Prostate gland (tissue), 2 donors: ENCODE data around the gene LAX1.

Source experiments
- POLR2A ChIP-seq: fragments of 450-650 bp; IDR thresholded peaks from one replicate; pipeline ENCODE4 v1.6.1; 2016; ENCODE audit warnings: antibody characterized with exemption, mild to moderate bottlenecking
- POLR2AphosphoS5 ChIP-seq: sonication (generic); formaldehyde crosslinking; IDR thresholded peaks from one replicate; pipeline ENCODE4 v1.6.1; 2017; ENCODE audit warnings: antibody characterized with exemption
- TF ChIP-seq, protein P1 (sequence below), 4 experiments: fragments of 200-600 bp in 2 of 4; fragments of 450-650 bp in 2 of 4; sonication (generic) in 2 of 4; IDR thresholded peaks; 1 replicate in 3 of 4; 2 replicates in 1 of 4; pipeline ENCODE4 v1.5.1; 2016 to 2019; ENCODE audit warnings: antibody characterized with exemption in 4 of 4, mild to moderate bottlenecking in 2 of 4, moderate library complexity in 2 of 4

DNA sequence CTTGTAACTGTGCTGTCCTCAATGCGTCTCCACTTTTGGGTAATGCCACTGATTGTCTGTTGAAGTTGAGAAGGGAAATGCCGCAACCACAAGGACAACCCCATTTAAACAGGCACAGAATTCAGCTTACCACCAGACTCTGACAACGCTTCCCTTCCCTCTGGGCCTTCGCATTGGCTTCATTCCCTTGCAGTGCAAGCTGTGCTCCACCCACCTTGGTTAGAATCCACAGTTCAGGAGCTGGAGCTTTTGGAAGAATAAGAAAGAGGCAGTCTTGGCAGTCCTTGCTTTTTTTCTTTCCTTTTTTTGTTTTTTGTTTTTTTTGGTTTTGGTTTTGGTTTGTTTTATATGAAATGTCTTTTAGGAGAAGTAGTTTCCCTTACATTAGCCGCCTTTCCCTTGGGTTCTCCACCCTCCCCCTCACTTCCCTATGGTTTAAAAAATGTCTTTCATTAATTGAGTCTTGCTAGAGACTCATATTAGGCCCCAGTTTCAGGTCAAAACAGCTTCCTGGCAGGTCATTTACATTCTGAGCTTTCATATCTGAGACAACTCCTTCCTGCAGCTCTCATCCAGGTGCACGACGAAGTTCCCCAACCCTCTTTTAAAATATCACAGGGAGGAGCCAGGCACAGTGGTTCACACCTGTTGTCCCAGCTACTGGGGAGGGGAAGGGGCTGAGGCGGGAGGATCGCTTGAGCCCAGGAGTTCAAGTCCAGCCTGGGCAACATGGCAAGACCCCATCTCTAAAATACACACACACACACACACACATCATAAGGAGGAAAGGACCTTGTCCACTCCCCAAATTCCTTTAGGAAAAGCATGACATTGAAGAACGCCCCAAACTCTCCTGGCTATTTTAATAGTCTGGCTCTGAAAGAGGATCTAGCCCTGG is 20.7 kb upstream of the LAX1 start:
- TF ChIP-seq POLR2AphosphoS5 (peak; percentile 45), POLR2A (no peak)
- TF ChIP-seq, protein P1, sequence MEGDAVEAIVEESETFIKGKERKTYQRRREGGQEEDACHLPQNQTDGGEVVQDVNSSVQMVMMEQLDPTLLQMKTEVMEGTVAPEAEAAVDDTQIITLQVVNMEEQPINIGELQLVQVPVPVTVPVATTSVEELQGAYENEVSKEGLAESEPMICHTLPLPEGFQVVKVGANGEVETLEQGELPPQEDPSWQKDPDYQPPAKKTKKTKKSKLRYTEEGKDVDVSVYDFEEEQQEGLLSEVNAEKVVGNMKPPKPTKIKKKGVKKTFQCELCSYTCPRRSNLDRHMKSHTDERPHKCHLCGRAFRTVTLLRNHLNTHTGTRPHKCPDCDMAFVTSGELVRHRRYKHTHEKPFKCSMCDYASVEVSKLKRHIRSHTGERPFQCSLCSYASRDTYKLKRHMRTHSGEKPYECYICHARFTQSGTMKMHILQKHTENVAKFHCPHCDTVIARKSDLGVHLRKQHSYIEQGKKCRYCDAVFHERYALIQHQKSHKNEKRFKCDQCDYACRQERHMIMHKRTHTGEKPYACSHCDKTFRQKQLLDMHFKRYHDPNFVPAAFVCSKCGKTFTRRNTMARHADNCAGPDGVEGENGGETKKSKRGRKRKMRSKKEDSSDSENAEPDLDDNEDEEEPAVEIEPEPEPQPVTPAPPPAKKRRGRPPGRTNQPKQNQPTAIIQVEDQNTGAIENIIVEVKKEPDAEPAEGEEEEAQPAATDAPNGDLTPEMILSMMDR (IDR thresholded peaks at IDR 0.05): no peak
